ENCODE results near the gene DRD2.

DNA sequence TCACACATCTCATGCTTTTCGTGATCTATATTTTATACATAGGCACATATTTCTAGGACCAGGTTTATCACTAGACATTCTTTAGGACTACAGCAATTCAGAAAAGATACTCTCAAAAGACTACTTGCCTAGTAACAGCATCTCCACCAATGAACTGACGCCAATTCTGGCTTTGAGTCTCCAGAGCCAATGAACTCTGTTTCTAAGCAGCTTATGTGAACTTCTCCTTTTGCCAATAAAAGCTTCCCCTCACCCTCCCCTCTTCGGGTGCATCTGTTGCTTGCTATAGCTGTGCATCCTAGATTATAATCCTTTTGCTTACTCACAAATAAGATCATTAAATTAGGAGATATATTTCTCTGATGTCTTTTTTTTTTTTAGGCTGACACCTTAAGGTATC, 99.0 kb downstream of the DRD2 start:
- TF ChIP-seq CTCF (conservative IDR thresholded peaks at IDR 0.05), result no peak
- TF ChIP-seq ZFX (IDR thresholded peaks at IDR 0.05), result no peak
